Cardiac muscle cell (in vitro differentiated cells and primary cell): ENCODE data around the gene SNX9. TPM values are rescaled to one million over a fixed set of nuclear protein-coding genes. Genes with fewer than 3 reads are reported as not detected.

Experiments
- DNase-seq, 2 donors: peaks; one replicate each; pipeline versions ENCODE4 v3.0.0 to v3.0.0-alpha.2; 2010 to 2017; ENCODE audit warnings: low read depth in 1 of 2, low spot score in 1 of 2
- H3K27ac ChIP-seq: fragments of 200-600 bp; sonication (generic); 2 replicates; pipeline ENCODE4 v1.5.1; 2016
- H3K27me3 ChIP-seq: fragments of 200-600 bp; sonication (generic); 2 replicates; pipeline ENCODE4 v1.6.0; 2016; ENCODE audit warnings: control low read depth
- H3K36me3 ChIP-seq: fragments of 200-600 bp; sonication (generic); 2 replicates; pipeline ENCODE4 v1.5.1; 2016; ENCODE audit warnings: control low read depth
- H3K4me1 ChIP-seq: fragments of 200-600 bp; sonication (generic); 2 replicates; pipeline ENCODE4 v1.8.1; 2017; ENCODE audit warnings: low read depth, mild to moderate bottlenecking, mixed run types
- H3K4me3 ChIP-seq: fragments of 200-600 bp; sonication (generic); 2 replicates; pipeline ENCODE4 v1.5.1; 2016; ENCODE audit warnings: mild to moderate bottlenecking
- H3K9me3 ChIP-seq: fragments of 200-600 bp; sonication (generic); 2 replicates; pipeline ENCODE4 v1.5.1; 2017; ENCODE audit warnings: low read depth, mild to moderate bottlenecking, control low read depth
- CTCF ChIP-seq: IDR thresholded peaks from 2 replicates; pipeline ENCODE4 v1.5.1; 2012; ENCODE audit warnings: low read depth, mild to moderate bottlenecking, low read length
- polyA plus RNA-seq: library from polyadenylated mRNA; unstranded; fragments of >200 nt; fragmentation: Nextera tagmentation; extraction: Ambion mirVana; gene quantifications from 2 replicates; pipeline ENCODE4 v1.2.1, GENCODE V29; 2016
- total RNA-seq: library from RNA; depleted of rRNA; stranded (reverse); fragments of >200 nt; gene quantifications from 2 replicates; pipeline ENCODE4 v1.2.3, GENCODE V29; 2016

Gene SNX9
- total and polyA plus RNA-seq, 2 experiments from 2014 or later: 23.9 to 27.0 TPM

GRCh38 chr6:157956171-157956730, 133.2 kb downstream of the SNX9 start:
- Histone ChIP-seq H3K4me1 (no peaks in the 10 kb centered on the region), H3K27me3 (no peaks in the 10 kb centered on the region), H3K9me3 (no peaks in the 10 kb centered on the region), H3K4me3 (no peak overlapping the region), H3K27ac (no peak overlapping the region), H3K36me3 (no peaks in the 10 kb centered on the region)
- TF ChIP-seq CTCF: no peak
- DNase-seq: no peak

GRCh38 chr6:157959451-157960227, 136.6 kb downstream of the SNX9 start:
- Histone ChIP-seq H3K27ac (no peak overlapping the region), H3K36me3 (no peaks in the 10 kb centered on the region), H3K4me1 (no peaks in the 10 kb centered on the region), H3K9me3 (no peaks in the 10 kb centered on the region), H3K4me3 (no peak overlapping the region), H3K27me3 (no peaks in the 10 kb centered on the region)
- no peak for TF ChIP-seq CTCF
- DNase-seq: no peak

DNA sequence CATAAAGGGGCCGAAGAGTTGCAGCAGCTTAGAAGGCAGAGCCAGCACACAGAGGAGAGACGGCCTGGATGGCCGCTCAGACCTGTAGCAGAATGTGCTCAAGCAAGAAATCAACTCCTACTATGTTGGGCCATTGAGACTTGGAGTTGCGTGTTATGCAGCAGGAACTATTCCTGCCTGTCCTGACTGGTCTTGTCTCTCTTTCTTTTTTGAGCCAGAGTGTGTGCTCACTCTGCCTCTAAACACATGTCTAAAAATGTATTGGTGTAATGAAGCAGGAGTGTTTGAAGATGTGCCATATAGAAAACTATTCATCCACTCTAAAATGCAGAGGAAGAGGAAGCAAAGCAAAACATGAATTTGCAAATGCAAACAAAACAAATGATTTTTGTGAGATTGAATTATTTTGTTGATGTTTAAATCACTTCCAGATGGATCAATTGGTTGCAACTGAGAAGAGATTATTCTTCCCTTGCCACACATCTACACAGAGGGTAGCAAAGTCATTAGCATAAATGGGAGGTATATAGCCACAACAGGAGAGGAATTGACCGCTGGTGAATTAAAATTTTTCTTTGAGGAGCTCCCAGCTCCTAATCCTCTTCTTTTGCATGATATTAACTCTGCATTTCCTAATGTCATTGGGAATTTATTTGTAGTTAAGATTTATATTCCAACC, 138.2 kb downstream of the SNX9 start:
- no peak for DNase-seq
- H3K4me1 ChIP-seq: no peaks in the 10 kb centered on the region
- H3K36me3 ChIP-seq: no peaks in the 10 kb centered on the region
- no peak overlapping the region for H3K4me3 ChIP-seq
- no peaks in the 10 kb centered on the region for H3K9me3 ChIP-seq
- H3K27ac ChIP-seq: no peak overlapping the region
- H3K27me3 ChIP-seq: no peaks in the 10 kb centered on the region
- TF ChIP-seq CTCF: no peak

GRCh38 chr6:157961832-157962575, 139.0 kb downstream of the SNX9 start:
- H3K27me3 ChIP-seq: no peaks in the 10 kb centered on the region
- no peak overlapping the region for H3K27ac ChIP-seq
- no peak for DNase-seq
- no peak for TF ChIP-seq CTCF
- no peak overlapping the region for H3K4me3 ChIP-seq
- no peaks in the 10 kb centered on the region for H3K9me3 ChIP-seq
- no peaks in the 10 kb centered on the region for H3K4me1 ChIP-seq
- no peaks in the 10 kb centered on the region for H3K36me3 ChIP-seq

- no peaks in the 10 kb centered on the region for H3K9me3 ChIP-seq
- no peaks in the 10 kb centered on the region for H3K36me3 ChIP-seq
- no peak overlapping the region for H3K27ac ChIP-seq
- H3K27me3 ChIP-seq: no peaks in the 10 kb centered on the region
- H3K4me1 ChIP-seq: no peaks in the 10 kb centered on the region
- no peak overlapping the region for H3K4me3 ChIP-seq
- TF ChIP-seq CTCF: no peak
- DNase-seq: peak in 1 of 2 donors; percentile 62
Measured at GRCh38 chr6:157962601-157963302, 139.7 kb downstream of the SNX9 start.
